HepG2 (cell line): ENCODE measurements around the gene CNOT10. TPM values are rescaled to one million over a fixed set of nuclear protein-coding genes. Genes with fewer than 3 reads are reported as not detected.
A peak's percentile ranks its signal among the peaks of the same experiment; 100 is the strongest.

Source experiments
- ATF7-NPFF ChIP-seq: sonication (generic); formaldehyde crosslinking; IDR thresholded peaks from 2 replicates; pipeline ENCODE4 v1.8.1; 2023; ENCODE audit warnings: mild to moderate bottlenecking, low read depth, missing genetic modification reagents, moderate library complexity
- CENPX ChIP-seq: sonication (generic); formaldehyde crosslinking; IDR thresholded peaks from 2 replicates; pipeline ENCODE4 v1.9.0; 2021; ENCODE audit warnings: mild to moderate bottlenecking, missing genetic modification reagents, moderate library complexity
- REL ChIP-seq: sonication (generic); formaldehyde crosslinking; conservative IDR thresholded peaks from 2 replicates; pipeline ENCODE4 v1.8.0; 2022; ENCODE audit warnings: mild to moderate bottlenecking, missing genetic modification reagents, moderate library complexity
- STAT5B ChIP-seq: sonication (generic); formaldehyde crosslinking; IDR thresholded peaks from 2 replicates; pipeline ENCODE4 v1.4.0; 2020; ENCODE audit warnings: missing genetic modification reagents
- TBP ChIP-seq: sonication (generic); formaldehyde crosslinking; IDR thresholded peaks from 2 replicates; pipeline ENCODE4 v1.5.0; 2020; ENCODE audit warnings: missing genetic modification reagents
- TEF ChIP-seq: sonication (generic); formaldehyde crosslinking; IDR thresholded peaks from 2 replicates; pipeline ENCODE4 v1.5.0; 2020; ENCODE audit warnings: missing genetic modification reagents
- ZBTB34 ChIP-seq: sonication (generic); formaldehyde crosslinking; IDR thresholded peaks from 2 replicates; pipeline ENCODE4 v1.8.0; 2022; ENCODE audit warnings: mild to moderate bottlenecking, missing genetic modification reagents
- ZGPAT ChIP-seq: IDR thresholded peaks from 2 replicates; pipeline ENCODE4 v1.6.1; 2016; ENCODE audit warnings: mild to moderate bottlenecking
- ZNF251 ChIP-seq: sonication (generic); formaldehyde crosslinking; IDR thresholded peaks from 2 replicates; pipeline ENCODE4 v1.9.0; 2021; ENCODE audit warnings: mild to moderate bottlenecking, missing genetic modification reagents
- ZNF414 ChIP-seq: sonication (generic); formaldehyde crosslinking; IDR thresholded peaks from 2 replicates; pipeline ENCODE4 v1.5.0; 2020; ENCODE audit warnings: missing genetic modification reagents
- polyA plus RNA-seq, 8 experiments: library from polyadenylated mRNA; depleted of rRNA in 3 of 8; stranded (reverse) in 7 of 8; unstranded in 1 of 8; fragments of >200 nt; fragmentation: Illumina TruSeq in 4 of 8; extraction: Trizol in 4 of 8; gene quantifications; 2 replicates each; pipeline versions ENCODE4 v1.2.1 to v1.2.3, GENCODE V29; 2011 to 2016; ENCODE audit warnings: low read depth in 4 of 8, missing spikeins in 1 of 8, mixed read lengths in 1 of 8; ENCODE audit not compliant: insufficient read depth in 1 of 8
- total RNA-seq, 5 experiments: library from RNA; depleted of rRNA; stranded (reverse); fragments of >200 nt; fragmentation: Illumina TruSeq; extraction: Trizol; gene quantifications; 2 replicates each; pipeline ENCODE4 v1.2.3, GENCODE V29; 2016; ENCODE audit warnings: low read depth in 1 of 5
- TF ChIP-seq, protein P1 (sequence below): sonication (generic); formaldehyde crosslinking; IDR thresholded peaks from 2 replicates; pipeline ENCODE4 v1.5.0; 2020; ENCODE audit warnings: missing genetic modification reagents, mild to moderate bottlenecking, borderline replicate concordance
- TF ChIP-seq, protein P2 (sequence below): IDR thresholded peaks from 2 replicates; pipeline ENCODE4 v1.6.1; 2018; ENCODE audit warnings: missing genetic modification reagents, mild to moderate bottlenecking, missing compliant biosample characterization
- TF ChIP-seq, protein P3 (sequence below): sonication (generic); formaldehyde crosslinking; IDR thresholded peaks from 2 replicates; pipeline ENCODE4 v1.5.0; 2020; ENCODE audit warnings: mild to moderate bottlenecking, missing genetic modification reagents, borderline replicate concordance
- TF ChIP-seq, protein P4 (sequence below): sonication (generic); formaldehyde crosslinking; IDR thresholded peaks from 2 replicates; pipeline ENCODE4 v1.4.0; 2020; ENCODE audit warnings: missing genetic modification reagents

CNOT10 gene
- total and polyA plus RNA-seq, 2 of the 13 experiments (the other 11 are each of a cell fraction or from before 2014, with no cell fraction given) = 21.2 to 34.1 TPM

DNA sequence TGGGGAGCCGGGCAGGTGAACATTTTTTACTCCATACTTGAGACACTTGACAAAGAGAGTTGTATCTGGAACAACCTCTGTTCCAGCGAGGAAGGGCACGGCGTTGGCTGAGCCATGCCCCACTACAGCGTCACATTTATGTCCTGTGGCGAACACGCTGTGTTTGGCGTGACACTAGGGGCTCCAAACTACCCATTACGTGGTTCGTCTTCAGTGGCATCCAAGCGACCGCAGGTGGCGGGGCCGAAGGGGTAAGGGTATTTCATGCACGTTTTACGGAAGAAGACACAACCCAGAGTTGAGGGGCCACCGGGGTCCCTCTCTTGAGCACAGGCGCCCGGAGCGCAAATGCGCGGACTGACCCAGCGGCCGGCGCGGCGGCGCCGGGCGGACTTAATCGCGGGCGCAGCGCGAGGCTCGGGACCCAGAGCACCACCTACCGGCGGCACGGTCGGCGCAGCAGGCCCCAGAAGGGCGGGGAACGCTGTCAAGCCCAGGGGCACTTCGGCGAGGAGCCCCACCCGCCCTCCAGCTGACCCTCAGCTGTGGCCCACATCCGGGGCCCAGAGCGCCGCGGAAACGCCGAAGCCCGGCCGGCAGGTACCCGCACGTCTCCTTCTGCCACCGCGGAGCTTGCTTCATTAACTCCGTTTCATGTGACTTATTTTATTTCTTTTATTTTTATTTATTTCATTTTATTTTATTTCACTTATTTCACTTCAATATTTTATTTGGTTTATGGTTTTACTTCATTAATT is 96.4 kb downstream of the CNOT10 start (continued):
- TF ChIP-seq TEF (CRISPR knock-in tag) = no peak
- TF ChIP-seq, protein P1, sequence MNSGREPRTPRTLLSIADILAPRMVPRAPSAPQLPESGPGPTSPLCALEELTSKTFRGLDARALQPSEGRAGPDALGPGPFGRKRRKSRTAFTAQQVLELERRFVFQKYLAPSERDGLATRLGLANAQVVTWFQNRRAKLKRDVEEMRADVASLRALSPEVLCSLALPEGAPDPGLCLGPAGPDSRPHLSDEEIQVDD (CRISPR knock-in tag) = peak; percentile 23; the same call in 1 of the 2 replicates
- TF ChIP-seq CENPX (CRISPR knock-in tag) = no peak
- TF ChIP-seq TBP (CRISPR knock-in tag) = no peak
- no peak for TF ChIP-seq STAT5B
- TF ChIP-seq, protein P2, sequence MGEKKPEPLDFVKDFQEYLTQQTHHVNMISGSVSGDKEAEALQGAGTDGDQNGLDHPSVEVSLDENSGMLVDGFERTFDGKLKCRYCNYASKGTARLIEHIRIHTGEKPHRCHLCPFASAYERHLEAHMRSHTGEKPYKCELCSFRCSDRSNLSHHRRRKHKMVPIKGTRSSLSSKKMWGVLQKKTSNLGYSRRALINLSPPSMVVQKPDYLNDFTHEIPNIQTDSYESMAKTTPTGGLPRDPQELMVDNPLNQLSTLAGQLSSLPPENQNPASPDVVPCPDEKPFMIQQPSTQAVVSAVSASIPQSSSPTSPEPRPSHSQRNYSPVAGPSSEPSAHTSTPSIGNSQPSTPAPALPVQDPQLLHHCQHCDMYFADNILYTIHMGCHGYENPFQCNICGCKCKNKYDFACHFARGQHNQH (CRISPR knock-in tag) = peak; percentile 40; the same call in 1 of the 2 replicates
- peak; percentile 66; the same call in 1 of the 2 replicates for TF ChIP-seq ATF7-NPFF
- TF ChIP-seq, protein P3, sequence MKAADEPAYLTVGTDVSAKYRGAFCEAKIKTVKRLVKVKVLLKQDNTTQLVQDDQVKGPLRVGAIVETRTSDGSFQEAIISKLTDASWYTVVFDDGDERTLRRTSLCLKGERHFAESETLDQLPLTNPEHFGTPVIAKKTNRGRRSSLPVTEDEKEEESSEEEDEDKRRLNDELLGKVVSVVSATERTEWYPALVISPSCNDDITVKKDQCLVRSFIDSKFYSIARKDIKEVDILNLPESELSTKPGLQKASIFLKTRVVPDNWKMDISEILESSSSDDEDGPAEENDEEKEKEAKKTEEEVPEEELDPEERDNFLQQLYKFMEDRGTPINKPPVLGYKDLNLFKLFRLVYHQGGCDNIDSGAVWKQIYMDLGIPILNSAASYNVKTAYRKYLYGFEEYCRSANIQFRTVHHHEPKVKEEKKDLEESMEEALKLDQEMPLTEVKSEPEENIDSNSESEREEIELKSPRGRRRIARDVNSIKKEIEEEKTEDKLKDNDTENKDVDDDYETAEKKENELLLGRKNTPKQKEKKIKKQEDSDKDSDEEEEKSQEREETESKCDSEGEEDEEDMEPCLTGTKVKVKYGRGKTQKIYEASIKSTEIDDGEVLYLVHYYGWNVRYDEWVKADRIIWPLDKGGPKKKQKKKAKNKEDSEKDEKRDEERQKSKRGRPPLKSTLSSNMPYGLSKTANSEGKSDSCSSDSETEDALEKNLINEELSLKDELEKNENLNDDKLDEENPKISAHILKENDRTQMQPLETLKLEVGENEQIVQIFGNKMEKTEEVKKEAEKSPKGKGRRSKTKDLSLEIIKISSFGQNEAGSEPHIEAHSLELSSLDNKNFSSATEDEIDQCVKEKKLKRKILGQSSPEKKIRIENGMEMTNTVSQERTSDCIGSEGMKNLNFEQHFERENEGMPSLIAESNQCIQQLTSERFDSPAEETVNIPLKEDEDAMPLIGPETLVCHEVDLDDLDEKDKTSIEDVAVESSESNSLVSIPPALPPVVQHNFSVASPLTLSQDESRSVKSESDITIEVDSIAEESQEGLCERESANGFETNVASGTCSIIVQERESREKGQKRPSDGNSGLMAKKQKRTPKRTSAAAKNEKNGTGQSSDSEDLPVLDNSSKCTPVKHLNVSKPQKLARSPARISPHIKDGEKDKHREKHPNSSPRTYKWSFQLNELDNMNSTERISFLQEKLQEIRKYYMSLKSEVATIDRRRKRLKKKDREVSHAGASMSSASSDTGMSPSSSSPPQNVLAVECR (CRISPR knock-in tag) = peak; percentile 96
- TF ChIP-seq ZNF251 (CRISPR knock-in tag) = no peak
- TF ChIP-seq ZNF414 (CRISPR knock-in tag) = peak; percentile 86
- TF ChIP-seq REL (CRISPR knock-in tag) = 0 out of 2 replicates have a peak, but pooled peaks have one; percentile 40
- peak; percentile 74 for TF ChIP-seq ZGPAT (CRISPR knock-in tag)
- TF ChIP-seq, protein P4, sequence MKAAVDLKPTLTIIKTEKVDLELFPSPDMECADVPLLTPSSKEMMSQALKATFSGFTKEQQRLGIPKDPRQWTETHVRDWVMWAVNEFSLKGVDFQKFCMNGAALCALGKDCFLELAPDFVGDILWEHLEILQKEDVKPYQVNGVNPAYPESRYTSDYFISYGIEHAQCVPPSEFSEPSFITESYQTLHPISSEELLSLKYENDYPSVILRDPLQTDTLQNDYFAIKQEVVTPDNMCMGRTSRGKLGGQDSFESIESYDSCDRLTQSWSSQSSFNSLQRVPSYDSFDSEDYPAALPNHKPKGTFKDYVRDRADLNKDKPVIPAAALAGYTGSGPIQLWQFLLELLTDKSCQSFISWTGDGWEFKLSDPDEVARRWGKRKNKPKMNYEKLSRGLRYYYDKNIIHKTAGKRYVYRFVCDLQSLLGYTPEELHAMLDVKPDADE (CRISPR knock-in tag) = no peak
- no peak for TF ChIP-seq ZBTB34
